Measurements from ENCODE around the gene PLXNA4.

The PLXNA4 gene

GRCh38 chr7:132190683-132191082 lies 385.6 kb downstream of the PLXNA4 start:
- DNase-seq (ENCODE audit: low spot score): no peak
- no peak for TF ChIP-seq CTCF (IDR thresholded peaks at IDR 0.05; ENCODE audit: extremely low read depth, missing control alignments)

DNA sequence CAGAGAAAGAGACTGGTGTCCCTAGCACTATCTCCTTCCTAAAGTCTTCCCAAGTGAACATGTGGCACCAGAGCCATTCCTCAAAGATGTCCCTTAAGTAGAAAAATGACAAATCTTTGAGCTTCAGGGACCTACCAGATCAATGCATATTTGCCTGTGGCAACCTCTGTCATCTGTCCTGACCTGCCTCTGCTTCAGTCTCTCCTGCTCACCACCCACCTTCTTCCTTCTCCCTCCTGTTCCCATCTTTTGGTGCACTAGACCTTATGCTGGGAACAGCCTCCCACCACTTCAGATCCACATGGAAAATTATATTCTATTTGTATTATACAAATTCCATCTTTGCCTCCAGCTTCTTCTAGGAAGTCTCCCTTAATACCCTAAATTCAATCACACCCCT lies 386.4 kb downstream of the PLXNA4 start:
- DNase-seq (ENCODE audit: low spot score): no peak
- TF ChIP-seq CTCF (IDR thresholded peaks at IDR 0.05; ENCODE audit: extremely low read depth, missing control alignments): no peak

DNA sequence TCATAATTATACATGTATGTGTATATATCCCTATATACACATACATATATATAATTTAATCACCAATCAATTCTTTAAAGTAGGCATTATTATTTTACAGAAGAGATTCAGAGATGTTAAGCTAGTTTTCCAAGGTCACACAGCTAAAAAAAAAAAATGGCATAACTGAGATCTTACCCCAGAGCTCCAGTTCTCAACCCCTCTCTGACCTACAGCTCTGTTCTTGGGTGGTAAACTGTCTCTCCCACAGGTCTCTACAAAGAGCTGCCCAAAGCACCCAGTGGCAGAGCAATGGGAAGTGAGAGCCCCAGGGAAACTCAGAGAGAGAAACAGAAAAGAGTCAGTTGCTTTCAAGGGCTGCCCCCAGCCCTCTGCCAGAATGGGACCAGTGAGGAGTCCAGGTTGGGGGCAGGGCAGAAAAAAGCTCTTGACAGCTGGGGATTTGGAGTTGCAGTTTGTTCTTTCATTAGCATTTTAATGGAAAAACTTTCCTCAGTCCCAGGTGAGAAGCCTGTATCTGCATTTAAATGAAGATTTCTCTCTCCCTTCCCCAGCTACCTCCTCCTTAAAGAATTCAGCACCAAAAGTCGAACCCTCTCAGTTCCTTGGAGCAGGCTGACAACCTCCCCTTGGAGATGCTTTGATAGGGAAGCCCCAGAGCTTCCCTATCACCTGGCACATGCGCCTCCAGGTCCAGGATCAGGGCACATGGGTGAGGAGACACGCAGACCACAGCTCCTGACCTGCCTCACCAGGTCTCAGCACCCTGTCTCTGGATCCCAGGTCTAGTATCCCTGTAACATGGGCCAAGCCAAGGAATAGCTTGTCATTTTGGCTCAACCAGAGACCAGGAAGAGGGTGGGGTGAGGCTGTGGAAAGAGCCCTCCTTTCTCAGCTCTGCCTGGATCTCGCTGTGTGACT lies 388.1 kb downstream of the PLXNA4 start:
- no peak for DNase-seq (ENCODE audit: low spot score)
- no peak for TF ChIP-seq CTCF (IDR thresholded peaks at IDR 0.05; ENCODE audit: extremely low read depth, missing control alignments)

DNA sequence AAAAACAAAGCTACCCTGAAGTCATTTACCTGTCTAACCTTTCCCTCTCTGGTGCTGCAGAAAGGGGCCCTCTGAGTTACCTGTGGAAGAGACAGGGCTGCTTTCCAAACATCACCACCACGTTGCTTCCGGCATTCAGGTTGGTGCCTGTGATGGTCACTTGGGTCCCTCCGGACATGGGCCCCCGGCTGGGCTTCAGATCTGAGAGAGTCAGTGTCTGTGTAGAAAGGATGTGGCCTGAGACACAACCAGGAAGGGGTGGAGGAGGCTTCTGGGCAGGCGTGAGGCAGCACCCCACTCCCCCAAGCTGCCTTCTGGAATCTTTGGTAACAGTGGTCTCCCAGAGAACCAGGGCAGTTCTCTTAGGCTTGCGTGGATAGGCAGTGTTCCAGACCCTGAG lies 388.9 kb downstream of the PLXNA4 start:
- no peak for TF ChIP-seq CTCF (IDR thresholded peaks at IDR 0.05; ENCODE audit: extremely low read depth, missing control alignments)
- DNase-seq (ENCODE audit: low spot score): no peak

- no peak for TF ChIP-seq CTCF (IDR thresholded peaks at IDR 0.05; ENCODE audit: extremely low read depth, missing control alignments)
- DNase-seq (ENCODE audit: low spot score): no peak
Observed at GRCh38 chr7:132185150-132185549, 391.1 kb downstream of the PLXNA4 start.

DNA sequence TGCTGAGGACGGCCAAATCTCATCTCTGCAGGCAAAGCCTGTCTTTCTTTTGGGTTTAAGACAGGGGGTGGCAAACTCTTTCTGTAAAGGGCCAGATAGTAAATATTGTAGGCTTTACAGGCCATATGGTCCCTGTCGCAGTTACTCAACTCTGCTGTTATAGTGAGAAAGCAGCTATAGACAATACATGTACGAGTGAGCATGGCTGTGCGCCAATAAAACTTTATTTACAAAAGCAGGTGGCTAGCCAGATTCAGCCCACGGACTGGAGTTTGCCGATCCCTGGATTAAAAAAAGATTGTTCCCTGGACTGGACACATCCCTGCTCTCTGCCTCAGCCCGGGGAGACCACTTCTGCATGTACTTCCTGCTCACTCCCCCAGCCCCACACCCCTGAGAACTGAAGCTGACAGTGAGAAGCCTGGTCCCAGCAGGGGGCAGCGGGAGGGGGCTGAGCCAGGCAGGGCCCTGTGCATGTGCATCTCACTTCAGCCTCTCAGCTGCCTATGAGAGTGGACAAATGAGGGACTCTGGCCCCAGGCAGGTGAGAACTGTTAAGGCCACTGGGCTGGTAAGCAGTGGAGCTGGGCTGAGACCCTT lies 392.4 kb downstream of the PLXNA4 start:
- TF ChIP-seq CTCF (IDR thresholded peaks at IDR 0.05; ENCODE audit: extremely low read depth, missing control alignments): no peak
- DNase-seq (ENCODE audit: low spot score): no peak

- DNase-seq (ENCODE audit: low spot score): no peak
- TF ChIP-seq CTCF (IDR thresholded peaks at IDR 0.05; ENCODE audit: extremely low read depth, missing control alignments): no peak
Observed at GRCh38 chr7:132182992-132183391, 393.3 kb downstream of the PLXNA4 start.

All from GM20000 (cell line).